ENCODE data around the gene OR2A25. TPM values are rescaled to one million over a fixed set of nuclear protein-coding genes. Genes with fewer than 3 reads are reported as not detected.

OR2A25 gene
- polyA plus RNA-seq, 1 donor from 2014 or later = not detected

- Histone ChIP-seq H3F3A (ENCODE audit: insufficient read depth, low read length, poor library complexity, severe bottlenecking) (no peaks in the 10 kb centered on the region), H3K27me3 (ENCODE audit: insufficient read depth, low read depth, low read length) (no peaks in the 10 kb centered on the region), H3K4me2 (ENCODE audit: low read length) (no peak overlapping the region), H3K9me3 (ENCODE audit: low read length) (no peaks in the 10 kb centered on the region), H3K9me2 (ENCODE audit: insufficient read depth, low read length) (no peaks in the 10 kb centered on the region), H3K36me3 (ENCODE audit: insufficient read depth, low read length) (no peaks in the 10 kb centered on the region), H3K9ac (ENCODE audit: low read length) (no peak overlapping the region), H4K20me1 (ENCODE audit: insufficient read depth) (no peaks in the 10 kb centered on the region), H3K4me3 (ENCODE audit: low read length) (no peak overlapping the region), H3K79me2 (replicated peaks; ENCODE audit: insufficient read depth, low read length) (no peaks in the 10 kb centered on the region), H3K27ac (ENCODE audit: low read length) (no peak overlapping the region), H2AFZ (ENCODE audit: low read depth, low read length) (no peak overlapping the region)
- TF ChIP-seq POLR2AphosphoS5 (IDR thresholded peaks at IDR 0.05) (no peak), SMC3 (conservative IDR thresholded peaks at IDR 0.05; ENCODE audit: poor library complexity) (no peak), CTCF (IDR thresholded peaks at IDR 0.05; ENCODE audit: poor library complexity, severe bottlenecking) (no peak), TAF1 (IDR thresholded peaks at IDR 0.05; ENCODE audit: low read depth) (no peak), RAD21 (conservative IDR thresholded peaks at IDR 0.05) (no peak), MXI1 (conservative IDR thresholded peaks at IDR 0.05; ENCODE audit: poor library complexity, severe bottlenecking) (no peak), REST (IDR thresholded peaks at IDR 0.05; ENCODE audit: borderline replicate concordance) (no peak), EP300 (conservative IDR thresholded peaks at IDR 0.05; ENCODE audit: poor library complexity, severe bottlenecking) (no peak), EZH2 (IDR thresholded peaks at IDR 0.05; ENCODE audit: borderline replicate concordance, insufficient read depth, low read length, poor library complexity, severe bottlenecking) (no peak)
Measured at GRCh38 chr7:144032985-144033709, 36.5 kb upstream of the OR2A25 start.

GRCh38 chr7:144035385-144035784, 34.2 kb upstream of the OR2A25 start:
- Histone ChIP-seq H2AFZ (ENCODE audit: low read depth, low read length) (no peak overlapping the region), H3K9me2 (ENCODE audit: insufficient read depth, low read length) (no peaks in the 10 kb centered on the region), H4K20me1 (ENCODE audit: insufficient read depth) (no peaks in the 10 kb centered on the region), H3K9ac (ENCODE audit: low read length) (no peak overlapping the region), H3K4me3 (ENCODE audit: low read length) (no peak overlapping the region), H3K27ac (ENCODE audit: low read length) (no peak overlapping the region), H3K9me3 (ENCODE audit: low read length) (no peaks in the 10 kb centered on the region), H3K4me2 (ENCODE audit: low read length) (no peak overlapping the region), H3K36me3 (ENCODE audit: insufficient read depth, low read length) (no peaks in the 10 kb centered on the region), H3K79me2 (replicated peaks; ENCODE audit: insufficient read depth, low read length) (no peaks in the 10 kb centered on the region), H3K27me3 (ENCODE audit: insufficient read depth, low read depth, low read length) (no peaks in the 10 kb centered on the region), H3F3A (ENCODE audit: insufficient read depth, low read length, poor library complexity, severe bottlenecking) (no peaks in the 10 kb centered on the region)
- no peak for TF ChIP-seq SMC3 (conservative IDR thresholded peaks at IDR 0.05; ENCODE audit: poor library complexity)
- no peak for TF ChIP-seq POLR2AphosphoS5 (IDR thresholded peaks at IDR 0.05)
- TF ChIP-seq TAF1 (IDR thresholded peaks at IDR 0.05; ENCODE audit: low read depth) = no peak
- no peak for TF ChIP-seq EP300 (conservative IDR thresholded peaks at IDR 0.05; ENCODE audit: poor library complexity, severe bottlenecking)
- no peak for TF ChIP-seq CTCF (IDR thresholded peaks at IDR 0.05; ENCODE audit: poor library complexity, severe bottlenecking)
- no peak for TF ChIP-seq EZH2 (IDR thresholded peaks at IDR 0.05; ENCODE audit: borderline replicate concordance, insufficient read depth, low read length, poor library complexity, severe bottlenecking)
- no peak for TF ChIP-seq RAD21 (conservative IDR thresholded peaks at IDR 0.05)
- TF ChIP-seq REST (IDR thresholded peaks at IDR 0.05; ENCODE audit: borderline replicate concordance) = no peak
- TF ChIP-seq MXI1 (conservative IDR thresholded peaks at IDR 0.05; ENCODE audit: poor library complexity, severe bottlenecking) = no peak

All from neural cell (in vitro differentiated cells).